Activated naive CD4-positive, alpha-beta T cell treated with anti-CD3 and anti-CD28 coated beads, Interleukin-2, amount 50 U/mL, for 72 hours (primary cell): Measurements from ENCODE around the gene GNAO1. TPM values are rescaled to one million over a fixed set of nuclear protein-coding genes. Genes with fewer than 3 reads are reported as not detected.

Experiments used
- ATAC-seq, 2 donors: fragments of 150-1000 bp; cut with Tn5 transposase; 2 replicates each; pipeline ENCODE4 v1.10.0; 2021; ENCODE audit warnings: mild to moderate bottlenecking in 2 of 2, moderate library complexity in 2 of 2
- DNase-seq, 2 donors: peaks; one replicate each; pipeline ENCODE4 v3.0.0; 2021 to 2022; ENCODE audit warnings: low spot score in 2 of 2
- H3K27ac Mint-ChIP-seq, 2 donors: one replicate each; pipeline ENCODE4 v1.8.0; 2022; ENCODE audit warnings: mild to moderate bottlenecking in 2 of 2, mixed read lengths in 2 of 2
- H3K36me3 Mint-ChIP-seq, 2 donors: one replicate each; pipeline ENCODE4 v1.8.0; 2022; ENCODE audit warnings: mixed read lengths in 2 of 2
- H3K9me3 Mint-ChIP-seq, 2 donors: one replicate each; pipeline ENCODE4 v1.8.0; 2022; ENCODE audit warnings: mixed read lengths in 2 of 2
- total RNA-seq, 2 donors: library from RNA; stranded (reverse); gene quantifications; one replicate each; pipeline ENCODE4 v1.2.3, GENCODE V29; 2022

Gene GNAO1
- total RNA-seq, 2 donors from 2014 or later, result 0.25 to 0.37 TPM

- H3K9me3 Mint-ChIP-seq, result no peaks in the 10 kb centered on the region
- ATAC-seq, result no peak
- H3K36me3 Mint-ChIP-seq, result no peaks in the 10 kb centered on the region
- DNase-seq, result no peak
- peak overlapping the region in 1 of 2 donors; percentile 57 for H3K27ac Mint-ChIP-seq
Observed at GRCh38 chr16:56303066-56303715, 111.9 kb downstream of the GNAO1 start.

DNA sequence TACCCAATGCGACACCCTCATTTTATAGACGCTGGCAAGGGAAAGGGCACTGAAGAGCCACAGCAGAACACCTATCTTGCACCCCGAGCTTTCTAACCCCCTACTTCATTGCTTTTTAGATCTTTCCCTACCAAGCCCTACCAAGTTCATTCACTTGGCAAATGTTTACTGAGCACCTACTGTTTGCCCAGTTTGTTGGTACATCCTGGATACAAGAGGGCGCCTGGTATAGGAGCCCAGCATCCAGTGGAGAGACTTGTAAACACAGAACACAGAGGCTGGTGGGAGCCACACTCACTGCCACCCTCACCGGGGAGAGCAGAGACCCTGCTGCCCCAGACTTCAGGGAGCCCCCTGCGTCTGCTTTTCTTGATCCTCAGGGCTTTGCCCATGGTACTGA lies 112.6 kb downstream of the GNAO1 start:
- ATAC-seq, result no peak
- Mint-ChIP-seq H3K36me3 (no peaks in the 10 kb centered on the region), H3K27ac (no peak overlapping the region), H3K9me3 (no peaks in the 10 kb centered on the region)
- no peak for DNase-seq

DNA sequence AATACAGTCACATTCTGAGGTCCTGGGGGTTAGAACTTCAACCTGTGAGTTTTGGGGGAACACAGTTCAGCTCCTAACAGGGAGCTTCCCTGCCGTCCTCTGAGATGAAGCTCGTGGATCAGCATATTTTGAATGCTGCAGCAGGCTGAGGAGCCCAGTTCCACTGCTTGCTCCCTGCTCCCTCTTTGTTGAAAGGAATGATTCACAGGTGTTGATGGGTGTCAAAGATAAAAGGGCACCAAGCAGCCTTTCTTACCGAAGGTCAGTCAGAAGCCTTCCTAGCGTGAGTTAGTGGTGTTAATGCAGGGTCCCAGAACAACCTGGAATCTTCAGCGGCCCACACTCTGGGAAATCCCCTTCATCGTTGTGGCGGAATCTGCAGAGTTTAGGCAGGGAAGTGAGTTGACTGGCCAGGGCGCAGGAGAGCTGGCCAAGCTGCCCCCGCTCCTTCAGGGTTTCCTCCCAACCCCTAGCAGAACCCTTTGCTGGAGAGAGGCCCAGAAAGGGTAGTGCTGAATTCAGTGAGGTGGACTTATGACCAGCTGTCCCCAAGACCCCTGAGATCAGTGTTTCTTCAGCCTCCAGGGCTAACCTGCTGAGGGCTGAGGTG lies 114.8 kb downstream of the GNAO1 start:
- no peak for ATAC-seq
- H3K36me3 Mint-ChIP-seq, result no peaks in the 10 kb centered on the region

DNA sequence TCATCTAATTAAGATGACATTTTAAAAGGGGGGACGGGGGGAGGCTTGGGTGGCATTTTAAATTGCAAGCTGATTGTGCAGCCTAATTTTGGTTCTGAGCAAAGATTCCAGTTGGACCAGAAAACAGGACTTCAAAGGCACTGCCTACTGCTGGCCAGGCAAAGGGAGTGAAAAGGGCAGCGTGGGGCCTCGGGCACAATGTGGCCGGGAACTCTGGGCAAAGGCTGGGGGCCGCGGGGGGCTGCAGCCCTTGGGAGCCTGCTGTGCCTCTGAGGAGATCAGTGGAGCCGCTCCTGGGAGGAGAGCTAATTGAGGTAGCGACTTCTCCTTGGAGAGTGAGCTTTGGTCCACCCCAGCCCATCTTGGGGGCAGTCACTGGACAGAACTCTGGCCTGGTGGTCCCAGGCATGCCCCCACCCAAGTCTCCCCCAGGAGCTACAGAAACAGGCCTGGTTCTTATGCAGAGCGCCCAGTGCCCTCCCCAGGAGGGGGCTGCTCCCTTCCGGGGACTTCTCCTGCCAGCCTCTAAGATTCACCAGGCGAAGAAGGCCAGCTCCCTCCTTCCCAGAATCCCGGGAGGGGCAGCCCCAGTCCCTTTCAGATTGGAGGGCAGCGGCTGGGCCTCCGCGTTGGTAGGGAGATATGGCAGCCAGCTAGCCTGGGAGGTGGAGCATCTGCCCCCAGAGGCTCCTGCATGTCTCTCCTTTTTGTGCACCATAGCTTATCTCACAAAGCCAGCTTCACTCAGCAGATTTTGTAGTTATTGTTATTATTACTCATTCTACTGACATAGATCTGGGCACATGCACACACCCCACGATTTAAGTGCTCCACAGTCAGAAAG lies 115.6 kb downstream of the GNAO1 start:
- no peak for DNase-seq
- peaks cover 0 to 5% of the 10 kb centered on the region in 2 donors for H3K9me3 Mint-ChIP-seq
- H3K27ac Mint-ChIP-seq, result peak overlapping the region in 1 of 2 donors; percentile 34
- no peaks in the 10 kb centered on the region for H3K36me3 Mint-ChIP-seq
- ATAC-seq, result no peak

More for the DNA sequence above, 114.8 kb downstream of the GNAO1 start:
- no peak overlapping the region for H3K27ac Mint-ChIP-seq
- no peak for DNase-seq
- H3K9me3 Mint-ChIP-seq, result peaks cover 0 to 5% of the 10 kb centered on the region in 2 donors

DNA sequence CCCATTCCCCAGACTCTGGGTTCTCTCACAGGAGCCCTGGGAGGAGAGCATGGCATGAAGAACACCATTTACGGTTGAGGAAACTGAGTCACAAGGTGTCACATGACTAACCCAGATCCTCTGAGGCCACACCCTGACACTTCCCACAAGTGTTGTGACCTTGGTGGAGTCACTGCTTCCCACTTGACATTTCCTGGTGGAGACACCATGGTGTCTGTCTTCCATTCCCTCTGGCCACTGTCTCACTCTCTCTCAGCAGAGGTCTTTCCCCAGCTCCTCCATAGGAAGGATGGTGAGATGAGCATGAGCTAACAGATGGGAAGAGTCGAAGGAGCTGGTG lies 116.2 kb downstream of the GNAO1 start:
- peak overlapping the region in 1 of 2 donors; percentile 34 for H3K27ac Mint-ChIP-seq
- peaks cover 0 to 5% of the 10 kb centered on the region in 2 donors for H3K9me3 Mint-ChIP-seq
- ATAC-seq, result no peak
- H3K36me3 Mint-ChIP-seq, result no peaks in the 10 kb centered on the region
- DNase-seq, result no peak

GRCh38 chr16:56309008-56309407 lies 117.7 kb downstream of the GNAO1 start:
- ATAC-seq (no peak), DNase-seq (no peak)
- Mint-ChIP-seq H3K36me3 (no peaks in the 10 kb centered on the region), H3K9me3 (peaks cover 0 to 5% of the 10 kb centered on the region in 2 donors), H3K27ac (no peak overlapping the region)

GRCh38 chr16:56310690-56311089 lies 119.4 kb downstream of the GNAO1 start:
- H3K9me3 Mint-ChIP-seq, result peaks cover 0 to 5% of the 10 kb centered on the region in 2 donors
- H3K27ac Mint-ChIP-seq, result no peak overlapping the region
- H3K36me3 Mint-ChIP-seq, result no peaks in the 10 kb centered on the region
- peak; percentile 43 to 67 for ATAC-seq
- DNase-seq, result no peak

DNA sequence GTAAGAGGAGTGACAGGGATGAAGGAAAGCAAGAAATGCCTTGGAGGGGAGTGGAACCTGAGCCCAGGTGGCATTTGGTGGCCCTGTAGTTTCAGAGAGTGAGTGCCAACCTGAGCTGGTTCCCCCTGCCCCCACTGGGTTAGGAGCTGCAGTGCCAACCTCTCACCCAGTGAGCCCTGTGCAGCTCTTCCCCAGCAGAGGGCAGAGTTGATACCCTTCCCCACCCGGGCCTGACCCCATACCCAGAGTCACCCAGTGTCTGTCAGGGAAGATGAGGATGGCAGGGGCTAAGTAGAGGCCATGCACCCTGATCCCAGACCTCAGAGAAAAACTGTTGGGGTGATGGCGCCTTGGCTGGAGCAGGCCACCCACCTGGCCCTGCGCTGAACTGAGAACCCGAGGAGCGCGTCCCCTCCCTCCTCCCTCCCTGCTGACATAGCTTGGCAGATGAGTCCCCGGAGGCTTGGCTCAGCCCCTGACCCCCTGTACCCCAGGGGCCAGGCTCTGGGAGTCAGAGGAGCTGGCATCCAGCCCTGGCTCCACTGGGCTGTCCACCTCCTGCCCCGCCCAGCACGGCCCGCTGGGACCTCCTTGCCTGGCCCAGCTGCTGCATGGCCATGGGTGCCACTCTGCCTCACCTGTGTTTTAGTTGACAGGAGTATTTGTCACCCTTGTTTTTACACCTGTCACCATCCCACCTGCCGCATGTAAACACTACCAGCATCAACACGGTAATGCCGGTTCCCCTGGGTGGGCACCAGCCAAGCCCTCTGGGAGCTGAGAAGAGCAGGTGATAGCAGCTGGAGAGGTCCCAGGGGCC lies 120.1 kb downstream of the GNAO1 start:
- ATAC-seq, result no peak
- Mint-ChIP-seq H3K27ac (no peak overlapping the region), H3K9me3 (peaks cover 0 to 5% of the 10 kb centered on the region in 2 donors), H3K36me3 (no peaks in the 10 kb centered on the region)
- no peak for DNase-seq

DNA sequence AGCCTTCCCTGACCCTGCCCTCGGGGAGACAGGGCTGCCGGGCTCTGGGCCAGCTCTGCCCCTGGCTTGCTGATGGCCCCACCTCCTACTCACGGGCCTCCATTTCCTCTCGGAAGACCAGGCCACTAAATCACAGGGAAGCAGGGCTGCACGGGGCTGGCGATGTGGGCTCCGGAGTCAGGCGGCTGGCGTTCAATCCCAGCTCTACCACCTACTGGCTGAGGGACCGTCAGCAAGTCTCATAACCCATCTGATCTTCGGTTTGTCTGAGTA lies 120.7 kb downstream of the GNAO1 start:
- ATAC-seq (no peak), DNase-seq (no peak)
- Mint-ChIP-seq H3K36me3 (no peaks in the 10 kb centered on the region), H3K27ac (no peak overlapping the region), H3K9me3 (peaks cover 0 to 5% of the 10 kb centered on the region in 2 donors)

DNA sequence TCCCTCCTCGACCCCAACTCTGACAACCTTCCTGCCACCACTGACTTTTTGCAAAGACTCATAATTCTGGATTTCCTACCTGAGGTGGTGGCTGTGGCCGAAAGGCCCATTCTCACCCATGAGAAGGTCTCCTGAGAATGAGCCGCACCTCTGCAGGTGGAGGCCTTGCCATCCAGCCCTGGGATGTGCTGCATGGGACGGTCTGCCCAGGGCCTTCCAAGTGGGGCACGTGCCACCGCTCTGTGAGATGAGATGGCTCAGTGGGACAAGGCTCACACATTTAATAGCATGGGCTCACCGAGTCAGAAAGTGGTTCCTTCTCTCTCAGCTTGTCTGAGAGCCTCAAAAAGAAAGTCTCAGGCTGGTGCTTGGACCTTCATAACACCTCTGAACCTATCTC lies 121.3 kb downstream of the GNAO1 start:
- H3K9me3 Mint-ChIP-seq, result peaks cover 0 to 5% of the 10 kb centered on the region in 2 donors
- no peaks in the 10 kb centered on the region for H3K36me3 Mint-ChIP-seq
- ATAC-seq (no peak), DNase-seq (no peak)
- no peak overlapping the region for H3K27ac Mint-ChIP-seq

- Mint-ChIP-seq H3K36me3 (no peaks in the 10 kb centered on the region), H3K9me3 (peaks cover 0 to 5% of the 10 kb centered on the region in 2 donors), H3K27ac (no peak overlapping the region)
- DNase-seq (no peak), ATAC-seq (no peak)
Observed at GRCh38 chr16:56314244-56314850, 123.1 kb downstream of the GNAO1 start.

GRCh38 chr16:56315955-56316354 lies 124.7 kb downstream of the GNAO1 start:
- H3K9me3 Mint-ChIP-seq, result no peaks in the 10 kb centered on the region
- ATAC-seq (no peak), DNase-seq (no peak)
- no peaks in the 10 kb centered on the region for H3K36me3 Mint-ChIP-seq
- no peak overlapping the region for H3K27ac Mint-ChIP-seq

GRCh38 chr16:56316545-56316944 lies 125.3 kb downstream of the GNAO1 start:
- ATAC-seq (no peak), DNase-seq (no peak)
- Mint-ChIP-seq H3K9me3 (no peaks in the 10 kb centered on the region), H3K36me3 (no peaks in the 10 kb centered on the region), H3K27ac (peak overlapping the region in 1 of 2 donors; percentile 55)

DNA sequence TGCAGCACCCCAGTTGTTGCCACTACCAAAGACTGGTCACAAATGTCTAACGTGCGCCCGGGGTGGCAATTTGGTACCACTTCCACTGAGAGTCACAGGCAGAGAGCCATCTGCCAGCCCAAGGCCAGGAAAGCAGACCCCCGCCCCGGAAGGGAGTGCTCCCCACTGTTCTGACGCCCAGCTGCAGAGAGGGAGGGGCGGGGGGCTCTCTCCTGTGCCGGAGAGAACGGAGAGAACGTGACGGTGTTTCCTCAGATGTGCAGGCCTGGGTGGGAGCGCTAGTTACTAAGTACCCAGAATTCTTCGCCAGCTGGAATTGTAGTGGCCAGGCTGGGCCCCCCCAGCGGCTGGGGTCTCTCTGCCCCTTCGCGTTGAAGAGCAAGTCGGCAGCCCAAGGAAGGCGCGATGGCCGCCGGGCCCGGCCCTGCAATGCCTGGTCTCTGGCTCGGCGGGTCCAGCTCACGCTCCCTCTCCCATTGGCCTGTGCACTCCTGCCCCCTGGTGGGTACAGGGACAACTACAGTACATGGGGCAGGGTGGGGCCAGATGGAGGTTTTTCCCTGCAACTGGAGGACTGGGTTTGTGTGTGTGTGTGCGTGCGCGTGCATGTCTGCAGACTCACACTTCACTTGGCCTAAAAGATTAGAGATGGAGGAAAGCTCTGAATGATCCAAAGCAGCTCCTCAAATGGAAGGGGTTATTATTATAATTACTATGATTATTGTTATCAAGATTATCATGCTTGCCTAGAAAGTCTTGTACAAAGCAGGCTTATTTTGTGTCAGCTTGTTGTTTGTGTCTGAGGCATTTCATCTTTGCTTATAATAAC lies 126.9 kb downstream of the GNAO1 start:
- Mint-ChIP-seq H3K36me3 (no peaks in the 10 kb centered on the region), H3K9me3 (no peaks in the 10 kb centered on the region), H3K27ac (peak overlapping the region in 1 of 2 donors; percentile 3)
- ATAC-seq (peak; percentile 97), DNase-seq (peak; percentile 70 to 90)

DNA sequence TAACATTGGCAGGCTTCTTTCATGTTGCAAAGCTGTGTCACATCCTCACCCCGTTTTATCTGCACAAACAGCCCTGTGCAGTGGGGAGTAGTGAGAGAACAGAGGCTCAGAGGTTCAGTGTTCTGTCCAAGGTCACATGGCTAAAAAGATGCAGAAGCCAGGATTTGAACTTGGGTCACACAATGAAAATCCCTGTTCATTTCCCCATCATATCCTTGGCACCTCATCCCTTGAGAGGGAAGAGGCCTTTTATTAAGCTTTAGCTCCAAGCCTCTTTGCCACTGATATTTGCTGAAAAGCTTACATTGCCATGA lies 127.5 kb downstream of the GNAO1 start:
- H3K9me3 Mint-ChIP-seq, result no peaks in the 10 kb centered on the region
- no peaks in the 10 kb centered on the region for H3K36me3 Mint-ChIP-seq
- H3K27ac Mint-ChIP-seq, result no peak overlapping the region
- DNase-seq (no peak), ATAC-seq (no peak)

GRCh38 chr16:56319376-56319775 lies 128.1 kb downstream of the GNAO1 start:
- ATAC-seq, result no peak

More at GRCh38 chr16:56319376-56319775, 128.1 kb downstream of the GNAO1 start:
- H3K36me3 Mint-ChIP-seq, result no peaks in the 10 kb centered on the region
- H3K9me3 Mint-ChIP-seq, result no peaks in the 10 kb centered on the region
- H3K27ac Mint-ChIP-seq, result no peak overlapping the region
- no peak for DNase-seq
